Activated naive CD4-positive, alpha-beta T cell treated with anti-CD3 and anti-CD28 coated beads for 36 hours (primary cell): ENCODE data around the gene CAMKK2. TPM values are rescaled to one million over a fixed set of nuclear protein-coding genes. Genes with fewer than 3 reads are reported as not detected.

Experiments used
- CTCF ChIA-PET: fragments of 350-600 bp; sonication (Branson Sonifier 250); formaldehyde crosslinking; loops from one replicate; lab custom pipeline; 2021; ENCODE audit warnings: antibody characterized with exemption; lab: Charles Lee
- DNase-seq: peaks from one replicate; pipeline ENCODE4 v3.0.0-alpha.2; 2020
- H3K27ac Mint-ChIP-seq: one replicate; pipeline ENCODE4 v1.8.0; 2021; ENCODE audit warnings: mild to moderate bottlenecking, mixed read lengths
- H3K27me3 Mint-ChIP-seq: one replicate; pipeline ENCODE4 v1.8.0; 2021; ENCODE audit warnings: low read depth, mixed read lengths
- H3K36me3 Mint-ChIP-seq: one replicate; pipeline ENCODE4 v1.8.0; 2021; ENCODE audit warnings: low read depth, mixed read lengths
- H3K4me1 Mint-ChIP-seq: one replicate; pipeline ENCODE4 v1.8.0; 2021; ENCODE audit warnings: low read depth, mixed read lengths
- H3K4me3 Mint-ChIP-seq: one replicate; pipeline ENCODE4 v1.8.0; 2021; ENCODE audit warnings: mild to moderate bottlenecking, moderate library complexity, mixed read lengths
- H3K9me3 Mint-ChIP-seq: one replicate; pipeline ENCODE4 v1.8.0; 2021; ENCODE audit warnings: mixed read lengths
- intact Hi-C: fragments of 100-400 bp; cut with micrococcal nuclease; formaldehyde crosslinking; loops from one replicate; pipeline ENCODE4 v1.15.1; 2023
- total RNA-seq, 2 experiments: library from RNA; stranded (reverse); gene quantifications; one replicate each; pipeline ENCODE4 v1.2.3, GENCODE V29; 2021

CAMKK2 gene
- total RNA-seq, 2 experiments from 2014 or later: 14.8 to 18.8 TPM

DNA sequence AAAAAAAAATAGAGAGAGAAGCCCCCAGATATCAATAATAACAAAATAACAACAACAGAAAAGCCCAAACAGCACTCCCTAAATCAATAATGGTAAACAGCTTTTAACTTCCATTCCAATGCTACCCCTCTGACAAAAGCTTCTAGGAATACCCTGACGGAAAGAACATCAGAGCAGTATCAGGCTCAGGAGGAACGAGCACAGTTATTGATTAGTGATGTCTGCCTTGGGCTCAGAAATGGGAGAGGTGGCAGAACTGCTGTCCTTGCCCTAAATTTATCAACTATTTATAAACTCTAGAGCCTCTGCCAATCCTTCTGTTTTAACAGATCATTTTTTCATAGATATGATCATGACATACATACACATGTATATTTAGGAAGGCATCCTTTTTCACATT lies 44.7 kb downstream of the CAMKK2 start:
- no peaks in the 10 kb centered on the region for H3K27me3 Mint-ChIP-seq
- no peak for DNase-seq
- CTCF ChIA-PET: no interaction called here
- H3K4me3 Mint-ChIP-seq: no peak overlapping the region
- H3K27ac Mint-ChIP-seq: no peak overlapping the region
- intact Hi-C loops: no loop called here
- H3K4me1 Mint-ChIP-seq: peaks cover 8% of the 10 kb centered on the region
- peaks cover 54% of the 10 kb centered on the region for H3K36me3 Mint-ChIP-seq
- H3K9me3 Mint-ChIP-seq: no peaks in the 10 kb centered on the region

DNA sequence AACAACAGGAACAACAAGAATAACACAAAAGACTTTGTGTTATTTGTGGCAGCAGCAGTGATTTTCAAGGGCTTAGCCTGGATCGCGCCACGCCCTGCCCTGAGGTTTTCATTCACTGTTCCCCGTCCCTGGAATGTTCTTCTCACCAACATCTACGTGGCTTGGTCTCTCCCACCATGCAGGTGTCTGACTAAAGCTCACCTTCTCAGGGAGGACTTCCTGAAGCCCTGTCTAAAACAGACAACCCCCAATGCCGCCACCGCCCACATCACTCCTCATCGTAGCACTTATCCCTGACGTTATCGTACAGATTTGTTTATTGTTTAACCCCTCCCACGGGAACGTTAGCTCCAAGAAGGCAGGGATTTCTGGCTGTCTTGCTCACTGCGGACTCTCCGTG lies 46.1 kb downstream of the CAMKK2 start:
- CTCF ChIA-PET: no interaction called here
- Mint-ChIP-seq H3K9me3 (no peaks in the 10 kb centered on the region), H3K4me3 (no peak overlapping the region), H3K27me3 (no peaks in the 10 kb centered on the region), H3K4me1 (peaks cover 8% of the 10 kb centered on the region), H3K27ac (no peak overlapping the region), H3K36me3 (peaks cover 51% of the 10 kb centered on the region)
- intact Hi-C loops: no loop called here
- no peak for DNase-seq

DNA sequence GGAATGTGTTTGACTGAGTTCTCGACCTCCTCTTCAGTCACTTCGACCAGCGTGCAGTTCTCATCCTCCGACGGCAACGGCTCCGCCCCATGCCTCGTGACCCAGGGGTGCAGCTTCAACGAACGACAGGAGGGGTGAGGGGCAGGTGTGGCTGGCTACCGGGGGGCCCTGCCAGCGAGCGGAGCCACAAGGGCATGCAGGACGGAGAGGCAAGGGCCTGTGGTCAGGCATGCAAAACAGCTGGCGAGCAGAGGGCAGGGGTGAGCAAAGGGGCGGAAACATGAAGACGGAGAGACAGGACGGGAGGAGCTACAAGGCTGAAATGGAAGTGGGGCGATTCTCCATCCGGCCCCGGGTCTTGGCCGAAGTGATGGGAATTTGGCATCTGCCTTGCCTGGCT lies 47.9 kb downstream of the CAMKK2 start:
- no peak overlapping the region for H3K27ac Mint-ChIP-seq
- H3K9me3 Mint-ChIP-seq: no peaks in the 10 kb centered on the region
- H3K36me3 Mint-ChIP-seq: peaks cover 36% of the 10 kb centered on the region
- CTCF ChIA-PET: no interaction called here
- no peak overlapping the region for H3K4me3 Mint-ChIP-seq
- DNase-seq: no peak
- H3K27me3 Mint-ChIP-seq: no peaks in the 10 kb centered on the region
- intact Hi-C loops: no loop called here
- H3K4me1 Mint-ChIP-seq: peaks cover 5% of the 10 kb centered on the region

DNA sequence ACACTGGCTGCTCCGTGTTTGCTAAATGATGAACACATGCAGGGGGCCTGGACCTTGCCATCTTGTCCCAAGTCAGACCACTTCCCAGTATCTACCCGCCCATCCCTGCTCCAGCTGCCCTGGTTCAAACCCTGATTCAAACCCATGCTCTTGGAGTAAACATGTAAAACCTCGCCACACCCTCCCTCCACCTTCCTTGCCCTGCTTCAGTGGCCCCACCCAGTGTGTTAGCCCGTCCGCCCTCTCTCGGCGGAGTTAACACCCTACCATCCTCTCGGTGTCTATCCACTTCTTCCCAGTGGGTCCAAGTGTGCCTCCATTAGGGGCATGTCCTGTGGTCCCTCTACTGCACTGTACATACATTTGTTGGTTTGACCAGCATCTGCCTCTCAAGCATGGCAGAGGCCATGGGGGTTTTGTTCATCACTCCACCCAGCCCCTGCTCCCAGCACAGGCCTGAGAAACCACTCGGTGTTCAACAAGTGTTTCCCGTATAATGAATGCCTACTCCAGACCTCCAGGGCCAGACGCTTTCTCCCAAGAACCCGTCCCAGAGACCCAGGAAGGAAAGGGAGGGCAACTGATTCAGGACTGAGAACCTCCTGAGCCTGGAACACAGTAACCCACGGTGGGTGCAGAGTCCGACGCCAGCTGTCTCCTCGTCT lies 49.5 kb downstream of the CAMKK2 start:
- intact Hi-C loops: no loop called here
- H3K27ac Mint-ChIP-seq: no peak overlapping the region

DNA sequence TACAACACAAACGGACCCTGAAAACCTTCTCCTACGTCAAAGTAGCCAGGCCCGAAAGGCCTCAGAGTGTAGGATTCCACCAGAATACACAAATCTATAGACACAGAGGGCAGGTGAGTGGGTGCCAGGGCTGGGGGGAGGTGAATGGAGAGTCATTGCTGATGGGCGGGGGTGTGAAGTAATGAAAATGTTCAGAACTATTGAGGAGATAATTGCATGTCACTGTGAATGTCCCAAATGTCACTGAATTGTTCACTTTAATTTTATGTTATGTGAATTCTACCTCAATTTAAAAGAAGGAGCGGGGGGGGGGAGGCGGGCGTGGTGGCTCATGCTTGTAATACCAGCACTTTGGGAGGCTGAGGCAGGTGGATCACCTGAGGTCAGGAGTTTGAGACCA lies 50.6 kb downstream of the CAMKK2 start:
- CTCF ChIA-PET: no interaction called here
- Mint-ChIP-seq H3K9me3 (no peaks in the 10 kb centered on the region), H3K27ac (no peak overlapping the region), H3K36me3 (peaks cover 19% of the 10 kb centered on the region), H3K4me3 (no peak overlapping the region), H3K27me3 (no peaks in the 10 kb centered on the region), H3K4me1 (peaks cover 12% of the 10 kb centered on the region)
- no peak for DNase-seq
- intact Hi-C loops: no loop called here

More for the DNA sequence above, 49.5 kb downstream of the CAMKK2 start:
- CTCF ChIA-PET: no interaction called here
- Mint-ChIP-seq H3K4me3 (no peak overlapping the region), H3K27me3 (no peaks in the 10 kb centered on the region), H3K4me1 (peaks cover 2% of the 10 kb centered on the region), H3K36me3 (peaks cover 23% of the 10 kb centered on the region), H3K9me3 (no peaks in the 10 kb centered on the region)
- DNase-seq: no peak

DNA sequence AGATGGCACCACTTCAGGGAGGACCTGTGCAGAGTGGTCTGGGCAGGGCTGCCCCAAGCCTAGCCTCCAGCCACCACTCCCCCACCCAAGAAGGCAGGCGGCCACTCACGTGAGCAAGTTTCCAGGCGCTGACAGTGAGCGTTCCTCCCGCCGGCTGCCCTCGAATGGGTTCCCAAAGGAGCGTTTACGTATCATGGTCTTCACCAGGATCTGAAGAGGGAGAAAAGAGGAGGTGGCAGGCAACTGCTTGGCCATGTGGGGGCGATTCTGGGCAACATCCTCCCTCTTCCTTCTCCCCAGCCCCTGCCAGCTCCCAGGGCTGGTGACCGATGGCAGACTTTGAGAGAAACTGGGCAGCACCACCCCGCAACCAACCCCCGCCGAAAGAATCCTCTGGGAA lies 51.5 kb downstream of the CAMKK2 start:
- CTCF ChIA-PET: interaction anchor here (1.0 kb wide), 1 partner anchor 15 kb away, joined by 4 read pairs; no protein-coding TSS in a partner anchor
- H3K4me1 Mint-ChIP-seq: peaks cover 22% of the 10 kb centered on the region
- no peak overlapping the region for H3K4me3 Mint-ChIP-seq
- H3K9me3 Mint-ChIP-seq: no peaks in the 10 kb centered on the region
- DNase-seq: no peak
- no peak overlapping the region for H3K27ac Mint-ChIP-seq
- H3K27me3 Mint-ChIP-seq: no peaks in the 10 kb centered on the region
- H3K36me3 Mint-ChIP-seq: peaks cover 23% of the 10 kb centered on the region
- intact Hi-C loops: no loop called here

DNA sequence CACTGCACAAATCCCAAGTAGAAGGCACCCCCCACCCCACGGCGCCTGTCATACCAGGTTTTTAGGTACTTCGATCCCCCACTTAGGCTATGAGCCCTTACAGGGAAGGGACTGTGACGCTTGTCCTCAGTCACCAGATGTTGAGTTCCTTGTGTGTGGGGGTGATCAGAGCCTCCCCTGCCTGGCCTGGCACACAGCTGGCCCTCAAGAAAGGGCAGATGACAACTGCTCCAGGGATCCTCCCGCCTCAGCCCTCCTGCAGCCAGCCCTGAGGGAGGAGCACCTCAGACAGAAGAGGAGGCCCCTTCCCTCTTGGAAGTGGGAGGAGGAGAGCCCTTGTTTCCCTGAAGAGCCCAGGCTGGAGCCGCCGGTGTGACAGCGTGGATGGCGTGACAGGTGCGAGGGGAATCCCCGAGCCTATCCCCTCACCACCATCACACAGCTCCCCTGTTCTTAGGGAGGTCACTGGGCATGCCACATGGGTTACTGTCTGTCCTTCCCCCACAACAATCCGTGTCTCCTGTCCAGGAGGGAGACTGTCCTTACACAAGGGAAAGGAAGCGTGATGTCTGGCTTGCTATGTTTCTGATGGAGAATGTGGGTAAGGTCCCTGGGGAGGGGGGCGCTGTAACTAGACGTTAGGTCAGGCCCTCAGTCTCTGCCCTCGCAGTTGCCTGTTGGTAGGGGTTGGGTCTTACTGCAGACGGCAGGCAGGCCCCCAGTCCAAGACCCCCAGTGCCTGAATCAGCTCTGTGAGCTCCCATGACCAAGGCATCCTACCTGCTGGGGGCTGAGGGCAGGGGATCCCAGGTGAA lies 55.1 kb downstream of the CAMKK2 start:
- Mint-ChIP-seq H3K9me3 (no peaks in the 10 kb centered on the region), H3K27ac (peak overlapping the region; percentile 75), H3K27me3 (no peaks in the 10 kb centered on the region), H3K36me3 (peaks cover 18% of the 10 kb centered on the region), H3K4me3 (peak overlapping the region; percentile 32), H3K4me1 (peaks cover 34% of the 10 kb centered on the region)
- no peak for DNase-seq
- CTCF ChIA-PET: interaction anchor here (0.5 to 1.0 kb wide), 3 partner anchors 11 to 654 kb away, joined by 3 to 4 read pairs (median 3); no protein-coding TSS in a partner anchor
- intact Hi-C loops: no loop called here

DNA sequence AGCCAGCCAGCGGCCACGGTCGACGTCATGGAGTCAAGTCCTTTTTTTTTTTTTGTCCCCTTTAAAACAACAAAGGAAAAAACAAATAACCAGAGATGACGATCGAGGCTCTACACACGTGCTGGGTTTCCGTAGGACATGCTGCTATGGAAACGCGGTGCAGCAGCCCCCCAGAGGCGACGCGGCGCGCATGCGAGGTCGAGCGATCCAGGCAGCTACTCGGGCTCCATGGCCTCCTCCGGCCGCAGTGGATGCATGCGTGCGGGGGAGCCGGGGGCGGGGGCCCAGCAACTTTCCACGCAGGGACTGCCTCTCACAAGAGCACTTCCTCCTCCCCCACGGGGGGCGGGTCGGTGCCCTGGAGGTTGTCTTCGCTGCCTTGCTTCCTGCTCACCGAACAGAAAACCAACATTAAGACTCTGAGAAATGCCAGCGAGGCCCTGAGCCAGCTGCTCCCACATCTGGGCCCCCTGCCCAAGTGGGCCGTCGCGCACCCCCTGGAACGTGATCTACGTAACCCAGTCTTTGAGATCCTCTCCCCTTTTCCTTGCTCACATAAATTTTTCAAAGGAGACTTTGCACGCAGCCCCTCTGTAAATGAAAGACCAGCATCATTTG lies 55.9 kb downstream of the CAMKK2 start:
- intact Hi-C loops: loop anchor here (1.0 kb wide), 1 partner anchor 56 kb away; the partner anchor contains the start of gene CAMKK2
- Mint-ChIP-seq H3K9me3 (no peaks in the 10 kb centered on the region), H3K36me3 (peaks cover 20% of the 10 kb centered on the region), H3K27me3 (no peaks in the 10 kb centered on the region), H3K27ac (peak overlapping the region; percentile 75), H3K4me1 (peaks cover 34% of the 10 kb centered on the region), H3K4me3 (peak overlapping the region; percentile 32)
- DNase-seq: peak; percentile 84
- CTCF ChIA-PET: interaction anchor here (0.5 to 2.2 kb wide), 7 partner anchors 10 to 653 kb away, joined by 3 to 8 read pairs (median 3); no protein-coding TSS in a partner anchor

DNA sequence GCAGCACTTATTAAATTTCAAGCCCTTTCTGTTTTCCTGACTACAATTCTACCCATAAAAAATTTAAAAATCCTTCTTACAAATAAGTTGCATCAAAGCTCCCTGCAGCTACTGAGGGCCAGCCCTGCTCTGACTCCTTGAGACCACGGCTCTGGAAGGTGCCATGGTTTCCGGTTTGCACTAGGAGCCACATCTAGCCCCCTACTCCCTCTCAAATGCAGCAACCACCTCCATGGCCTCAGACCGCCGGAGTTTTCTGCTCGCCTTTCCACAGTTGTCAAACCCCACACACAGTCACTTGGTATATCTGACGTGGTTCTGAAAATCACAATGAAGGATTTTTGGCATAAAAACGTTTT lies 56.5 kb downstream of the CAMKK2 start:
- Mint-ChIP-seq H3K4me3 (peak overlapping the region; percentile 32), H3K9me3 (no peaks in the 10 kb centered on the region), H3K27ac (peak overlapping the region; percentile 66), H3K27me3 (no peaks in the 10 kb centered on the region), H3K4me1 (peaks cover 34% of the 10 kb centered on the region), H3K36me3 (peaks cover 18% of the 10 kb centered on the region)
- intact Hi-C loops: loop anchor here (1.0 kb wide), 1 partner anchor 56 kb away; the partner anchor contains the start of gene CAMKK2
- CTCF ChIA-PET: interaction anchor here (0.6 to 2.2 kb wide), 8 partner anchors 9 to 235 kb away, joined by 3 to 8 read pairs (median 4); no protein-coding TSS in a partner anchor
- DNase-seq: no peak

DNA sequence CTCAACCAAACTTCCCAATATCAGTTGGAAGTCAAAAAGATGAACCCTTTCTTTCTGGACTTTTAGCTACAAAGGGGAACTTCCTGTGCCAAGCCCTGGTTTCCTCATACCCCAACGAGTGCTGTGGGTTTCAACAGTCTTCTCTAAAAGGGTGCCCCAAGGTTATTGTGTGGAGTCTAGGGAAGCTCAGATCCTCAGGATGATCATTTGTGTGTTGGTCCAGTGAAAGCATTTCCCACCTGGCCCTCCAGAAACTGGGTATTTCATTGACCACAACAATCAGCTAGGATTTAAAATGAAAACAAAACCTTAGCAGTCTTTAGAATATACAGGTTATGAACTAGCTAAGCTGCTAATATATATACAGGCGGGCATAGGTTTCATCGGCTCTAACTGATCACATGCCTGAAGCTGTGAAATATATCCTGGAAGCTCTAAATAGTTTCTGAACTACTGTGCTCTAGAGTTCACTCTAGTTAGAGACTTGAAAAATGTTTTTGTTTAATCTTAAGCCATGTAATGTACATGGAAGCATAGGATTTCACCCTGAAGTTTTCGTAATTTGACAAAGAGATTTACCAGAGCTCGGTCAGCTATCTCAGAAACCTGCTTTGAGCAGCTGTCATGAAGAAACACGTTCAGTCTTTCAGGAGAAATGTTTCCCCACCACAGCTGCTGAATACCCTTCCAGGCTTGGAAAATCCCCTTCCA lies 57.0 kb downstream of the CAMKK2 start:
- intact Hi-C loops: loop anchor here (1.0 kb wide), 1 partner anchor 57 kb away; the partner anchor contains the start of gene CAMKK2
- H3K27me3 Mint-ChIP-seq: no peaks in the 10 kb centered on the region
- H3K4me1 Mint-ChIP-seq: peaks cover 34% of the 10 kb centered on the region
- peaks cover 22% of the 10 kb centered on the region for H3K36me3 Mint-ChIP-seq
- no peak for DNase-seq
- H3K9me3 Mint-ChIP-seq: no peaks in the 10 kb centered on the region
- peak overlapping the region; percentile 41 for H3K27ac Mint-ChIP-seq
- H3K4me3 Mint-ChIP-seq: no peak overlapping the region
- CTCF ChIA-PET: interaction anchor here (0.6 to 2.2 kb wide), 11 partner anchors 9 to 235 kb away, joined by 3 to 8 read pairs (median 4); no protein-coding TSS in a partner anchor

DNA sequence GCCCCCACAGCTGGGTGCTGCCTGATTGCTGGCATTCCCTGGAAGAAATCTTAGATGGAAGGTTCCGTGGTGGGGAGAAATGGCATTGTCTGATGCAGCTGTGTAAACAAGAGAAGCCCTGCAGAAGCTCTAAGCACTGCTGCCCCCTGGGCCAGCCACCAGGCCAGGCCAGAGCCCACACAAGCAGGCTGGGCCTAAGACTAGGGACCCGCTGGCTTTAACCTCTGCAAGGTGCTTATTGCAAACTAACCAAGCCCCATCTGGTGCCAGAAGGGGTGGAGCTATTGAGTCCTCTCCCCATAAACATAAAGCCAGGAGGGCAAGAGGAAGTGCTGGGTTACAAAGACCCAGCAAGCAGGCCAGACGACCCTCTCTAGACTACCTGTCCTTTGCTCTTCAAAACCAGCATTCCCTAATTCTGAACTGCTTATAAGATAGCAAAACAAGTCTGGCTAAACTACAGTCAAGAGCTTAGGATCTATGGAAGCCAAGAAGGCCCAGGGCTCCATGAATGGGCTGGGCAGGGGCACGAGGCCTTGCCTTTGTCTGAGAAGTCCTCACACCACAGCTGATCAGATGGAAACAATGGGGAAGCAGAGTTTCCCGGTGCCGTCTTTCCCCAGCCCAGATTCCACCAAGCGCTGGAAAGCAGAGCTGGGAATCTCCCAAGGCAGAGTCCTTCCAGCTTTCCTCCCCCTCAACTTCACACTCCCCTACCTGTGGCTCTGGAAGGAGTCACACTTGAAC lies 57.7 kb downstream of the CAMKK2 start:
- peak overlapping the region; percentile 41 for H3K27ac Mint-ChIP-seq
- peaks cover 24% of the 10 kb centered on the region for H3K36me3 Mint-ChIP-seq
- no peaks in the 10 kb centered on the region for H3K9me3 Mint-ChIP-seq
- no peak overlapping the region for H3K4me3 Mint-ChIP-seq
- CTCF ChIA-PET: interaction anchor here (0.6 to 2.2 kb wide), 7 partner anchors 8 to 295 kb away, joined by 3 to 8 read pairs (median 5); no protein-coding TSS in a partner anchor
- peaks cover 34% of the 10 kb centered on the region for H3K4me1 Mint-ChIP-seq
- no peak for DNase-seq
- intact Hi-C loops: no loop called here
- H3K27me3 Mint-ChIP-seq: no peaks in the 10 kb centered on the region
